ENCODE results near the gene DDX1. TPM values are rescaled to one million over a fixed set of nuclear protein-coding genes. Genes with fewer than 3 reads are reported as not detected.

The DDX1 gene
- total and polyA plus RNA-seq, 2 experiments from 2014 or later, result 99.9 to 102 TPM

- Histone ChIP-seq H3K36me3 (ENCODE audit: insufficient read depth) (no peaks in the 10 kb centered on the region), H3K4me3 (no peak overlapping the region), H3K27ac (ENCODE audit: low read depth) (no peak overlapping the region), H3K79me2 (replicated peaks; ENCODE audit: insufficient read depth) (no peaks in the 10 kb centered on the region), H2AFZ (no peak overlapping the region), H3K4me2 (no peak overlapping the region), H3K27me3 (ENCODE audit: insufficient read depth) (no peaks in the 10 kb centered on the region), H3K4me1 (ENCODE audit: insufficient read depth) (no peaks in the 10 kb centered on the region), H3F3A (replicated peaks; ENCODE audit: low read depth) (no peaks in the 10 kb centered on the region), H4K20me1 (replicated peaks; ENCODE audit: insufficient read depth) (no peaks in the 10 kb centered on the region), H3K9me2 (ENCODE audit: insufficient read depth) (0 out of 2 replicates have a peak, but pooled peaks cover 4% of the 10 kb centered on the region)
- Mint-ChIP-seq H3K27me3 (ENCODE audit: insufficient read depth, low read depth, poor library complexity) (peaks cover 4% of the 10 kb centered on the region), H3K9me3 (no peaks in the 10 kb centered on the region), H3K4me3 (no peak overlapping the region), H3K4me1 (peaks cover 3% of the 10 kb centered on the region), H3K27ac (no peak overlapping the region), H3K36me3 (ENCODE audit: low read depth) (no peaks in the 10 kb centered on the region)
- TF ChIP-seq POLR2AphosphoS5 (IDR thresholded peaks at IDR 0.05; ENCODE audit: low read depth) (no peak), REST (IDR thresholded peaks at IDR 0.05; ENCODE audit: unreplicated experiment) (no peak), ZNF114 (CRISPR knock-in tag; IDR thresholded peaks at IDR 0.05) (no peak), CTCF (conservative IDR thresholded peaks at IDR 0.05; ENCODE audit: low read depth in 2 of 2) (no peak), ZNF462 (CRISPR knock-in tag; IDR thresholded peaks at IDR 0.05) (no peak)
- ATAC-seq, result no peak
- DNase-seq (ENCODE audit: low spot score), result no peak
Observed at GRCh38 chr2:15655123-15655887, 63.6 kb downstream of the DDX1 start.

Measured in GM23338 (cell line).